CD4-positive, alpha-beta T cell treated with Interleukin-10 for 1 hour (primary cell): ENCODE data around the gene PIGH.

Source experiments
- DNase-seq: peaks from one replicate; pipeline ENCODE4 v3.0.0-alpha.2; 2020

Gene PIGH

GRCh38 chr14:67573228-67574010 lies 26.6 kb downstream of the PIGH start:
- no peak for DNase-seq

GRCh38 chr14:67572608-67573007 lies 27.5 kb downstream of the PIGH start:
- no peak for DNase-seq

GRCh38 chr14:67571991-67572323 lies 28.1 kb downstream of the PIGH start:
- no peak for DNase-seq

GRCh38 chr14:67571275-67571990 lies 28.6 kb downstream of the PIGH start:
- DNase-seq, result peak; percentile 75

GRCh38 chr14:67570453-67570852 lies 29.6 kb downstream of the PIGH start:
- DNase-seq, result no peak

GRCh38 chr14:67569651-67570290 lies 30.3 kb downstream of the PIGH start:
- DNase-seq, result no peak

- DNase-seq, result no peak
Measured at GRCh38 chr14:67569011-67569650, 30.9 kb downstream of the PIGH start.

- no peak for DNase-seq
Measured at GRCh38 chr14:67567654-67568053, 32.4 kb downstream of the PIGH start.

- DNase-seq, result no peak
Measured at GRCh38 chr14:67566908-67567307, 33.2 kb downstream of the PIGH start.

GRCh38 chr14:67564236-67564635 lies 35.8 kb downstream of the PIGH start:
- DNase-seq, result no peak

GRCh38 chr14:67562776-67563150 lies 37.3 kb downstream of the PIGH start:
- no peak for DNase-seq

- DNase-seq, result no peak
Measured at GRCh38 chr14:67562025-67562775, 37.9 kb downstream of the PIGH start.

GRCh38 chr14:67559639-67560038 lies 40.4 kb downstream of the PIGH start:
- DNase-seq, result no peak

- no peak for DNase-seq
Measured at GRCh38 chr14:67557656-67558055, 42.4 kb downstream of the PIGH start.

- DNase-seq, result no peak
Measured at GRCh38 chr14:67557118-67557517, 43.0 kb downstream of the PIGH start.

- DNase-seq, result no peak
Measured at GRCh38 chr14:67556671-67557070, 43.4 kb downstream of the PIGH start.

GRCh38 chr14:67555518-67556090 lies 44.5 kb downstream of the PIGH start:
- DNase-seq, result no peak

- DNase-seq, result no peak
Measured at GRCh38 chr14:67554341-67554740, 45.7 kb downstream of the PIGH start.

GRCh38 chr14:67553547-67553946 lies 46.5 kb downstream of the PIGH start:
- DNase-seq, result no peak

- DNase-seq, result no peak
Measured at GRCh38 chr14:67551940-67552339, 48.1 kb downstream of the PIGH start.

- no peak for DNase-seq
Measured at GRCh38 chr14:67551123-67551522, 48.9 kb downstream of the PIGH start.

GRCh38 chr14:67549734-67550133 lies 50.3 kb downstream of the PIGH start:
- no peak for DNase-seq
